MM.1S (cell line): ENCODE results near the gene COX14.

Source experiments
- DNase-seq: peaks from one replicate; pipeline ENCODE4 v3.0.0-alpha.2; 2015
- H2AFZ ChIP-seq: fragments of 300-600 bp; sonication (generic); 2 replicates; pipeline ENCODE4 v1.6.0; 2016; ENCODE audit warnings: antibody characterized with exemption, low read length
- H3F3A ChIP-seq: fragments of 300-600 bp; sonication (generic); 2 replicates; pipeline ENCODE4 v1.6.1; 2016; ENCODE audit warnings: mild to moderate bottlenecking, antibody characterized with exemption, low read length, moderate library complexity, mixed read lengths; ENCODE audit not compliant: insufficient read depth
- H3K27ac ChIP-seq: fragments of 300-600 bp; sonication (generic); 2 replicates; pipeline ENCODE4 v1.5.1; 2016; ENCODE audit warnings: mild to moderate bottlenecking, low read length
- H3K27me3 ChIP-seq: fragments of 300-600 bp; sonication (generic); replicated peaks from 2 replicates; pipeline ENCODE4 v1.6.0; 2016; ENCODE audit warnings: low read length; ENCODE audit not compliant: insufficient read depth
- H3K36me3 ChIP-seq: fragments of 300-600 bp; sonication (generic); replicated peaks from 2 replicates; pipeline ENCODE4 v1.6.1; 2016; ENCODE audit warnings: mild to moderate bottlenecking, low read length, mixed read lengths; ENCODE audit not compliant: insufficient read depth
- H3K4me1 ChIP-seq: fragments of 300-600 bp; sonication (generic); 2 replicates; pipeline ENCODE4 v1.6.1; 2016; ENCODE audit warnings: low read length, mixed read lengths
- H3K4me2 ChIP-seq: fragments of 300-600 bp; sonication (generic); 2 replicates; pipeline ENCODE4 v1.6.0; 2016; ENCODE audit warnings: low read depth, low read length
- H3K4me3 ChIP-seq: fragments of 300-600 bp; sonication (generic); 2 replicates; pipeline ENCODE4 v1.5.1; 2016; ENCODE audit warnings: low read length, mixed read lengths
- H3K79me2 ChIP-seq: fragments of 300-600 bp; sonication (generic); 2 replicates; pipeline ENCODE4 v1.6.1; 2016; ENCODE audit warnings: mixed run types, low read length, mixed read lengths
- H3K9ac ChIP-seq: fragments of 300-600 bp; sonication (generic); 2 replicates; pipeline ENCODE4 v1.6.1; 2016; ENCODE audit warnings: low read length, mixed read lengths
- H3K9me2 ChIP-seq: fragments of 300-600 bp; sonication (generic); replicated peaks from 2 replicates; pipeline ENCODE4 v1.6.1; 2016; ENCODE audit warnings: mild to moderate bottlenecking, low read length, mixed read lengths; ENCODE audit not compliant: insufficient read depth
- H3K9me3 ChIP-seq: fragments of 300-600 bp; sonication (generic); replicated peaks from 2 replicates; pipeline ENCODE4 v1.6.1; 2016; ENCODE audit warnings: mild to moderate bottlenecking, low read length, mixed read lengths; ENCODE audit not compliant: insufficient read depth
- H4K20me1 ChIP-seq: fragments of 300-600 bp; sonication (generic); 2 replicates; pipeline ENCODE4 v1.6.1; 2016; ENCODE audit warnings: mild to moderate bottlenecking, low read length, moderate library complexity, mixed read lengths; ENCODE audit not compliant: insufficient read depth
- CTCF ChIP-seq: fragments of 300-600 bp; sonication (generic); IDR thresholded peaks from 2 replicates; pipeline ENCODE4 v1.5.1; 2016; ENCODE audit warnings: antibody characterized with exemption, low read length, mixed read lengths
- EZH2 ChIP-seq: fragments of 300-600 bp; sonication (generic); optimal IDR thresholded peaks from 2 replicates; pipeline ENCODE3; 2017; ENCODE audit warnings: low read depth, mild to moderate bottlenecking, antibody characterized with exemption, low read length, mixed read lengths
- EZH2phosphoT487 ChIP-seq: fragments of 300-600 bp; sonication (generic); IDR thresholded peaks from 2 replicates; pipeline ENCODE4 v1.6.1; 2018; ENCODE audit warnings: antibody characterized with exemption, low read length

COX14 gene

DNA sequence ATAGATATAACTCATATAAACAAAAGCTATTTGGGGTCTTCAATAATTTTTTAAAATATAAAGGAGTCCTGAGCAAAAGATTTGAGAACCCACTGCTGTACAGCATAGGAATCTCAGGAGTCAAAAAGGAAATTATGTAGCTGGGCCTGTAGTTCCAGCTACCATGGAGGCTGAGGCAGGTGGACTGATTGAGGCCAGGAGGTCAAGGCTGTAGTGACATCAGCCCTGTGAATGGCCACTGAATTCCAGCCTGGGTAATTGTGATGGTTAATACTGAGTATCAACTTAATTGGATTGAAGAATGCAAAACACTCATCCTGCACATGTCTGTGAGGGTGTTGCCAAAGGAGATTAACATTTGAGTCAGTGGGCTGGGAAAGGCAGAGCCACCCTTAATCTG, 44.6 kb downstream of the COX14 start:
- Histone ChIP-seq H4K20me1 (no peaks in the 10 kb centered on the region), H3K4me1 (no peaks in the 10 kb centered on the region), H3K79me2 (no peaks in the 10 kb centered on the region), H2AFZ (no peak overlapping the region), H3K4me3 (no peak overlapping the region), H3F3A (0 out of 2 replicates have a peak, but pooled peaks cover 3% of the 10 kb centered on the region), H3K9me3 (no peaks in the 10 kb centered on the region), H3K36me3 (no peaks in the 10 kb centered on the region), H3K27ac (no peak overlapping the region), H3K9ac (no peak overlapping the region), H3K9me2 (no peaks in the 10 kb centered on the region), H3K27me3 (no peaks in the 10 kb centered on the region), H3K4me2 (no peak overlapping the region)
- TF ChIP-seq EZH2phosphoT487 (no peak), CTCF (no peak), EZH2 (no peak)
- no peak for DNase-seq

DNA sequence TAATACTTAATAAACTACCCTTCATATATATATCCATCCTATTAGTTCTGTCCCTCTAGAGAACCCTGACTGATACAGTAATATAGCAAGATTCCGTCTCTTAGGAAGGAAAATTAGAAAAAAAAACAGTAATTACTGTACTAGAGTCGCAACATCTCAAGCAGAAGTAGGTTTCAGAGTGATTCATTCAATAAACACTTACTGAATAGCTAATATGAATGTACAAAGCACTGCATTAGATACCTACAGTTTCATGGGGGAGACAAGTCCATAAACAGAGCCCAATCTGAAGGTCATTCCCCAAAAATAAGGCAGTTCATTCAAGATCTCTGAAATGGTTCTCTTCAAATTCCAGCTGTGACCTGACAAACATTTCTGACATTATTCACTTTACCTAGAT, 45.2 kb downstream of the COX14 start:
- no peaks in the 10 kb centered on the region for H4K20me1 ChIP-seq

DNA sequence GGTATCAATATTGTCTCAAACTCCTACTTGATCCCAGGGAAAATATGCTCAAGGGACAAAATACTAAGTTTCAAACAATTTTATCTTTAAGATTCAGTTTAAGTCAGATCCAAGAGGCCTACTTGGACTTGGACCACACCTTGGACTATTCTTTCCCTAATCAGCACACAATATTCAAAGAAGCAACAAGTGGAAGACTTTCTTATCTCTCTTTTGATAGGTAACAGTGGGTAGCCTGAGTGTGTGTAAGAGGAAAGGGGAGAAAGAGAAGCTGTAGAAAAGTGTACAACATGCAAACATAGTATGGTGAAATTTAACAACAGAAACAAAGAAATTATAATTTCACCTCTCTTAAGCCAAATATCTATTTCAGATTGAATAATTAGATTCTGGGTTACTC, 48.6 kb downstream of the COX14 start:
- Histone ChIP-seq H3K4me3 (no peak overlapping the region), H3F3A (0 out of 2 replicates have a peak, but pooled peaks cover 3% of the 10 kb centered on the region), H3K27ac (no peak overlapping the region), H4K20me1 (no peaks in the 10 kb centered on the region), H3K79me2 (peaks cover 13% of the 10 kb centered on the region), H3K9ac (no peak overlapping the region), H3K4me2 (no peak overlapping the region), H3K36me3 (no peaks in the 10 kb centered on the region), H3K4me1 (peaks cover 3% of the 10 kb centered on the region; the same call in 1 of the 2 replicates), H3K27me3 (no peaks in the 10 kb centered on the region), H3K9me3 (no peaks in the 10 kb centered on the region), H3K9me2 (no peaks in the 10 kb centered on the region), H2AFZ (no peak overlapping the region)
- DNase-seq = no peak
- no peak for TF ChIP-seq EZH2phosphoT487
- no peak for TF ChIP-seq CTCF
- no peak for TF ChIP-seq EZH2

More for the DNA sequence above, 45.2 kb downstream of the COX14 start:
- Histone ChIP-seq H3K9ac (no peak overlapping the region), H3K9me3 (no peaks in the 10 kb centered on the region), H3K79me2 (no peaks in the 10 kb centered on the region), H3K27ac (no peak overlapping the region), H3K4me1 (no peaks in the 10 kb centered on the region), H3K9me2 (no peaks in the 10 kb centered on the region), H3K36me3 (no peaks in the 10 kb centered on the region), H3K27me3 (no peaks in the 10 kb centered on the region), H3K4me2 (no peak overlapping the region), H3K4me3 (no peak overlapping the region), H2AFZ (no peak overlapping the region), H3F3A (0 out of 2 replicates have a peak, but pooled peaks cover 3% of the 10 kb centered on the region)
- DNase-seq = no peak
- TF ChIP-seq EZH2phosphoT487 = no peak
- no peak for TF ChIP-seq EZH2
- TF ChIP-seq CTCF = no peak
